Right kidney (tissue), 1 donor: Measurements from ENCODE around the gene RAPGEF6.
A peak's percentile ranks its signal among the peaks of the same experiment; 100 is the strongest.
"Not testable (repeated sequence)": the region's sequence is repeated elsewhere in the genome, so short reads cannot be mapped to it uniquely, and the experiment has no call there.

ENCODE experiments used
- DNase-seq: peaks from one replicate; pipeline ENCODE4 v3.0.0-alpha.2; 2016

Gene RAPGEF6

GRCh38 chr5:131607903-131608540 is 27.0 kb downstream of the RAPGEF6 start:
- DNase-seq: no peak

GRCh38 chr5:131607418-131607817 is 27.6 kb downstream of the RAPGEF6 start:
- no peak for DNase-seq

GRCh38 chr5:131605086-131605485 is 29.9 kb downstream of the RAPGEF6 start:
- DNase-seq: no peak

- DNase-seq: no peak
Observed at GRCh38 chr5:131595088-131596033, 39.7 kb downstream of the RAPGEF6 start.

GRCh38 chr5:131593921-131594320 is 41.1 kb downstream of the RAPGEF6 start:
- DNase-seq: no peak

GRCh38 chr5:131593436-131593835 is 41.6 kb downstream of the RAPGEF6 start:
- DNase-seq: not testable (repeated sequence)

GRCh38 chr5:131589510-131590348 is 45.3 kb downstream of the RAPGEF6 start:
- peak; percentile 17 for DNase-seq

- no peak for DNase-seq
Observed at GRCh38 chr5:131587541-131587940, 47.5 kb downstream of the RAPGEF6 start.

- DNase-seq: no peak
Observed at GRCh38 chr5:131581702-131582101, 53.3 kb downstream of the RAPGEF6 start.

GRCh38 chr5:131579917-131580671 is 54.9 kb downstream of the RAPGEF6 start:
- no peak for DNase-seq

- DNase-seq: no peak
Observed at GRCh38 chr5:131575660-131576227, 59.3 kb downstream of the RAPGEF6 start.

- DNase-seq: no peak
Observed at GRCh38 chr5:131571669-131572168, 63.3 kb downstream of the RAPGEF6 start.

GRCh38 chr5:131570757-131571156 is 64.3 kb downstream of the RAPGEF6 start:
- no peak for DNase-seq

- no peak for DNase-seq
Observed at GRCh38 chr5:131564229-131564652, 70.8 kb downstream of the RAPGEF6 start.

- no peak for DNase-seq
Observed at GRCh38 chr5:131563434-131564228, 71.4 kb downstream of the RAPGEF6 start.

- no peak for DNase-seq
Observed at GRCh38 chr5:131550606-131551005, 84.4 kb downstream of the RAPGEF6 start.

- no peak for DNase-seq
Observed at GRCh38 chr5:131548176-131548575, 86.9 kb downstream of the RAPGEF6 start.

- DNase-seq: no peak
Observed at GRCh38 chr5:131545845-131546244, 89.2 kb downstream of the RAPGEF6 start.

GRCh38 chr5:131542723-131543122 is 92.3 kb downstream of the RAPGEF6 start:
- no peak for DNase-seq

GRCh38 chr5:131541762-131542161 is 93.3 kb downstream of the RAPGEF6 start:
- no peak for DNase-seq
